ENCODE results near the gene ALG3.
A peak's percentile ranks its signal among the peaks of the same experiment; 100 is the strongest.

- no peak for TF ChIP-seq MAX (IDR thresholded peaks at IDR 0.05)
- peak; percentile 63; the same call in 1 of the 2 replicates for TF ChIP-seq ZBTB7A (IDR thresholded peaks at IDR 0.05; ENCODE audit: low read depth)
- TF ChIP-seq FOXM1 (IDR thresholded peaks at IDR 0.05; ENCODE audit: borderline replicate concordance, low read depth) = no peak
- peak; percentile 18; the same call in 1 of the 2 replicates for TF ChIP-seq REST (IDR thresholded peaks at IDR 0.05; ENCODE audit: low read depth)
- TF ChIP-seq EP300 (IDR thresholded peaks at IDR 0.05; ENCODE audit: borderline replicate concordance) = no peak
- TF ChIP-seq EGR1 (IDR thresholded peaks at IDR 0.05) = no peak
- no peak for TF ChIP-seq RAD21 (IDR thresholded peaks at IDR 0.05; ENCODE audit: low read depth)
Observed at GRCh38 chr3:184260724-184261269, 12.0 kb upstream of the ALG3 start.

All from Ishikawa (cell line).